ENCODE measurements around the gene SEPTIN5. TPM values are rescaled to one million over a fixed set of nuclear protein-coding genes. Genes with fewer than 3 reads are reported as not detected.

The SEPTIN5 gene
- total and polyA plus RNA-seq, 9 of the 15 experiments (the other 6 are each of a cell fraction or from before 2014, with no cell fraction given), result 0.03 to 195 (median 119) TPM

DNA sequence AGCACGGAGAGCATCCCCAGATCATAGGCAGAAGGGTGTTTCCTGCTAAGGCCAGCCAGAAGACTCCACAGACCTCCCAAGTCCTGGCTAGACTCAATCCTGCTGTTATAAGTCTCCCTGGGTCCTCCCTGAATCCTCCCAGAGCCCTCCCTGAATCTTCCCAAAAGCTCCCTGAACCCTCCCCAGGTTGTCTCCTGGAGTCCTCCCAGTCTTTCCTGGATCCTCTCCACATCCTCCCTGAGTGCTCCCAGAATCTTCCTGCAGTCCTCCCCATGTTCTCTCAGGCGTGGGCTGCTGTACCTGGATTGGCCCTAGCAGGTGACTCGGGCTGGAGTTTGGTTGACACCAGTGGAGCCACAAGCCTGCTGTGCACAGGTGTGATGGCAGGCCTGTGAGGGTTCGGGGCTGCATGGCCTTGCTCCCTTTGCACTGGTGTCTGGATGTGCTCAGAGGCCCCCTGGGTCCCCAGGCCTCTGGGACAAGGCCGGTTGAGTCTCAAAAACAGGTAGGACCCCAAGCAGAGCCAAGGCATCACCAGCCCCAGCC, 20.6 kb downstream of the SEPTIN5 start:
- POLR2A ChIA-PET, result interaction anchor here (0.8 to 1.2 kb wide), 4 partner anchors 11 to 176 kb away, joined by 3 to 4 read pairs (median 4); no protein-coding TSS in a partner anchor
- Histone ChIP-seq H3K36me3 (ENCODE audit: control insufficient read depth, insufficient read depth, low read length) (no peaks in the 10 kb centered on the region), H3K79me2 (ENCODE audit: control insufficient read depth, insufficient read depth, low read length) (no peaks in the 10 kb centered on the region), H3K9ac (ENCODE audit: insufficient read depth in 1 of 2, low read depth in 2 of 2, low read length in 2 of 2) (peak overlapping the region in 1 of 2 experiments; percentile 59; a peak in 2 of 4 replicates), H2AFZ (ENCODE audit: low read depth, low read length) (no peak overlapping the region), H3K9me3 (replicated peaks; ENCODE audit: control insufficient read depth, insufficient read depth, low read depth, low read length) (no peaks in the 10 kb centered on the region), H3K9me1 (ENCODE audit: control insufficient read depth, insufficient read depth, low read length) (no peaks in the 10 kb centered on the region), H3K27ac (ENCODE audit: extremely low read depth, low read depth, low read length) (no peak overlapping the region), H4K20me1 (replicated peaks; ENCODE audit: control insufficient read depth, insufficient read depth, low read length) (peaks cover 16% of the 10 kb centered on the region), H3K4me1 (replicated peaks in 1 of 2; ENCODE audit: control insufficient read depth in 2 of 2, insufficient read depth in 2 of 2, low read length in 2 of 2) (peaks cover 11 to 72% of the 10 kb centered on the region in 2 experiments), H3K4me3 (no peak overlapping the region), H3K27me3 (ENCODE audit: control insufficient read depth in 2 of 2, insufficient read depth in 2 of 2, low read length in 2 of 2) (peaks cover 0 to 48% of the 10 kb centered on the region in 2 experiments; a peak in 3 of 5 replicates), H3K4me2 (ENCODE audit: insufficient read depth, low read length) (no peak overlapping the region)
- BruUV-seq (replicated peaks), result no TSS peak
- ATAC-seq (no peak), FAIRE-seq (no peak), DNase-seq (ENCODE audit: extremely low read depth in 1 of 4, low spot score in 3 of 4) (no peak)
- intact Hi-C loops (cut with micrococcal nuclease) (loop anchor here (5.0 kb wide), 2 partner anchors 157 to 382 kb away; partner anchors contain the start of genes RANBP1 and TRMT2A), in situ Hi-C loops (cut with MboI) (loop anchor here (5.0 kb wide), 1 partner anchor 177 kb away; no protein-coding TSS in a partner anchor)
- CTCF ChIA-PET (ENCODE audit: low intra/inter-chr PET ratio), result no interaction called here
- WGBS (ENCODE audit: insufficient coverage, low coverage, missing lambda C conversion rate), result 9% methylated on average over 5 of the region's 5 CpGs
- TF ChIP-seq KAT2B (IDR thresholded peaks at IDR 0.05; ENCODE audit: low read depth, low read length) (peak; percentile 15), ZC3H8 (IDR thresholded peaks at IDR 0.05) (no peak), HDAC2 (IDR thresholded peaks at IDR 0.05) (no peak), SMAD4 (CRISPR knock-in tag; conservative IDR thresholded peaks at IDR 0.05) (0 out of 2 replicates have a peak, but pooled peaks have one; percentile 42), MCM2 (IDR thresholded peaks at IDR 0.05; ENCODE audit: low read depth) (peak; percentile 94)
- TF ChIP-seq, protein P1, sequence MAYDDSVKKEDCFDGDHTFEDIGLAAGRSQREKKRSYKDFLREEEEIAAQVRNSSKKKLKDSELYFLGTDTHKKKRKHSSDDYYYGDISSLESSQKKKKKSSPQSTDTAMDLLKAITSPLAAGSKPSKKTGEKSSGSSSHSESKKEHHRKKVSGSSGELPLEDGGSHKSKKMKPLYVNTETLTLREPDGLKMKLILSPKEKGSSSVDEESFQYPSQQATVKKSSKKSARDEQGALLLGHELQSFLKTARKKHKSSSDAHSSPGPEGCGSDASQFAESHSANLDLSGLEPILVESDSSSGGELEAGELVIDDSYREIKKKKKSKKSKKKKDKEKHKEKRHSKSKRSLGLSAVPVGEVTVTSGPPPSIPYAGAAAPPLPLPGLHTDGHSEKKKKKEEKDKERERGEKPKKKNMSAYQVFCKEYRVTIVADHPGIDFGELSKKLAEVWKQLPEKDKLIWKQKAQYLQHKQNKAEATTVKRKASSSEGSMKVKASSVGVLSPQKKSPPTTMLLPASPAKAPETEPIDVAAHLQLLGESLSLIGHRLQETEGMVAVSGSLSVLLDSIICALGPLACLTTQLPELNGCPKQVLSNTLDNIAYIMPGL (CRISPR knock-in tag; IDR thresholded peaks at IDR 0.05), result 0 out of 2 replicates have a peak, but pooled peaks have one; percentile 6
- TF ChIP-seq, protein P2, sequence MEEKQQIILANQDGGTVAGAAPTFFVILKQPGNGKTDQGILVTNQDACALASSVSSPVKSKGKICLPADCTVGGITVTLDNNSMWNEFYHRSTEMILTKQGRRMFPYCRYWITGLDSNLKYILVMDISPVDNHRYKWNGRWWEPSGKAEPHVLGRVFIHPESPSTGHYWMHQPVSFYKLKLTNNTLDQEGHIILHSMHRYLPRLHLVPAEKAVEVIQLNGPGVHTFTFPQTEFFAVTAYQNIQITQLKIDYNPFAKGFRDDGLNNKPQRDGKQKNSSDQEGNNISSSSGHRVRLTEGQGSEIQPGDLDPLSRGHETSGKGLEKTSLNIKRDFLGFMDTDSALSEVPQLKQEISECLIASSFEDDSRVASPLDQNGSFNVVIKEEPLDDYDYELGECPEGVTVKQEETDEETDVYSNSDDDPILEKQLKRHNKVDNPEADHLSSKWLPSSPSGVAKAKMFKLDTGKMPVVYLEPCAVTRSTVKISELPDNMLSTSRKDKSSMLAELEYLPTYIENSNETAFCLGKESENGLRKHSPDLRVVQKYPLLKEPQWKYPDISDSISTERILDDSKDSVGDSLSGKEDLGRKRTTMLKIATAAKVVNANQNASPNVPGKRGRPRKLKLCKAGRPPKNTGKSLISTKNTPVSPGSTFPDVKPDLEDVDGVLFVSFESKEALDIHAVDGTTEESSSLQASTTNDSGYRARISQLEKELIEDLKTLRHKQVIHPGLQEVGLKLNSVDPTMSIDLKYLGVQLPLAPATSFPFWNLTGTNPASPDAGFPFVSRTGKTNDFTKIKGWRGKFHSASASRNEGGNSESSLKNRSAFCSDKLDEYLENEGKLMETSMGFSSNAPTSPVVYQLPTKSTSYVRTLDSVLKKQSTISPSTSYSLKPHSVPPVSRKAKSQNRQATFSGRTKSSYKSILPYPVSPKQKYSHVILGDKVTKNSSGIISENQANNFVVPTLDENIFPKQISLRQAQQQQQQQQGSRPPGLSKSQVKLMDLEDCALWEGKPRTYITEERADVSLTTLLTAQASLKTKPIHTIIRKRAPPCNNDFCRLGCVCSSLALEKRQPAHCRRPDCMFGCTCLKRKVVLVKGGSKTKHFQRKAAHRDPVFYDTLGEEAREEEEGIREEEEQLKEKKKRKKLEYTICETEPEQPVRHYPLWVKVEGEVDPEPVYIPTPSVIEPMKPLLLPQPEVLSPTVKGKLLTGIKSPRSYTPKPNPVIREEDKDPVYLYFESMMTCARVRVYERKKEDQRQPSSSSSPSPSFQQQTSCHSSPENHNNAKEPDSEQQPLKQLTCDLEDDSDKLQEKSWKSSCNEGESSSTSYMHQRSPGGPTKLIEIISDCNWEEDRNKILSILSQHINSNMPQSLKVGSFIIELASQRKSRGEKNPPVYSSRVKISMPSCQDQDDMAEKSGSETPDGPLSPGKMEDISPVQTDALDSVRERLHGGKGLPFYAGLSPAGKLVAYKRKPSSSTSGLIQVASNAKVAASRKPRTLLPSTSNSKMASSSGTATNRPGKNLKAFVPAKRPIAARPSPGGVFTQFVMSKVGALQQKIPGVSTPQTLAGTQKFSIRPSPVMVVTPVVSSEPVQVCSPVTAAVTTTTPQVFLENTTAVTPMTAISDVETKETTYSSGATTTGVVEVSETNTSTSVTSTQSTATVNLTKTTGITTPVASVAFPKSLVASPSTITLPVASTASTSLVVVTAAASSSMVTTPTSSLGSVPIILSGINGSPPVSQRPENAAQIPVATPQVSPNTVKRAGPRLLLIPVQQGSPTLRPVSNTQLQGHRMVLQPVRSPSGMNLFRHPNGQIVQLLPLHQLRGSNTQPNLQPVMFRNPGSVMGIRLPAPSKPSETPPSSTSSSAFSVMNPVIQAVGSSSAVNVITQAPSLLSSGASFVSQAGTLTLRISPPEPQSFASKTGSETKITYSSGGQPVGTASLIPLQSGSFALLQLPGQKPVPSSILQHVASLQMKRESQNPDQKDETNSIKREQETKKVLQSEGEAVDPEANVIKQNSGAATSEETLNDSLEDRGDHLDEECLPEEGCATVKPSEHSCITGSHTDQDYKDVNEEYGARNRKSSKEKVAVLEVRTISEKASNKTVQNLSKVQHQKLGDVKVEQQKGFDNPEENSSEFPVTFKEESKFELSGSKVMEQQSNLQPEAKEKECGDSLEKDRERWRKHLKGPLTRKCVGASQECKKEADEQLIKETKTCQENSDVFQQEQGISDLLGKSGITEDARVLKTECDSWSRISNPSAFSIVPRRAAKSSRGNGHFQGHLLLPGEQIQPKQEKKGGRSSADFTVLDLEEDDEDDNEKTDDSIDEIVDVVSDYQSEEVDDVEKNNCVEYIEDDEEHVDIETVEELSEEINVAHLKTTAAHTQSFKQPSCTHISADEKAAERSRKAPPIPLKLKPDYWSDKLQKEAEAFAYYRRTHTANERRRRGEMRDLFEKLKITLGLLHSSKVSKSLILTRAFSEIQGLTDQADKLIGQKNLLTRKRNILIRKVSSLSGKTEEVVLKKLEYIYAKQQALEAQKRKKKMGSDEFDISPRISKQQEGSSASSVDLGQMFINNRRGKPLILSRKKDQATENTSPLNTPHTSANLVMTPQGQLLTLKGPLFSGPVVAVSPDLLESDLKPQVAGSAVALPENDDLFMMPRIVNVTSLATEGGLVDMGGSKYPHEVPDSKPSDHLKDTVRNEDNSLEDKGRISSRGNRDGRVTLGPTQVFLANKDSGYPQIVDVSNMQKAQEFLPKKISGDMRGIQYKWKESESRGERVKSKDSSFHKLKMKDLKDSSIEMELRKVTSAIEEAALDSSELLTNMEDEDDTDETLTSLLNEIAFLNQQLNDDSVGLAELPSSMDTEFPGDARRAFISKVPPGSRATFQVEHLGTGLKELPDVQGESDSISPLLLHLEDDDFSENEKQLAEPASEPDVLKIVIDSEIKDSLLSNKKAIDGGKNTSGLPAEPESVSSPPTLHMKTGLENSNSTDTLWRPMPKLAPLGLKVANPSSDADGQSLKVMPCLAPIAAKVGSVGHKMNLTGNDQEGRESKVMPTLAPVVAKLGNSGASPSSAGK (IDR thresholded peaks at IDR 0.05), result no peak
